PFSK-1 (cell line): Measurements from ENCODE around the gene MAT2A.

Source experiments
- POLR2AphosphoS5 ChIP-seq: IDR thresholded peaks from 2 replicates; pipeline ENCODE4 v1.6.1; 2012; ENCODE audit warnings: low read depth, mild to moderate bottlenecking, control low read depth, low read length, moderate library complexity
- SIN3A ChIP-seq: IDR thresholded peaks from 2 replicates; pipeline ENCODE4 v1.6.1; 2012; ENCODE audit warnings: mild to moderate bottlenecking, low read length, moderate library complexity, borderline replicate concordance; ENCODE audit not compliant: insufficient read depth
- TF ChIP-seq, protein P1 (sequence below), 2 experiments: IDR thresholded peaks; 2 replicates each; pipeline versions ENCODE4 v1.6.1 to v1.8.0; 2011 to 2012; ENCODE audit warnings: low read depth in 2 of 2, low read length in 2 of 2, control low read depth in 1 of 2, inconsistent platforms in 1 of 2, mild to moderate bottlenecking in 1 of 2, moderate library complexity in 1 of 2; ENCODE audit not compliant: insufficient read depth in 1 of 2

DNA sequence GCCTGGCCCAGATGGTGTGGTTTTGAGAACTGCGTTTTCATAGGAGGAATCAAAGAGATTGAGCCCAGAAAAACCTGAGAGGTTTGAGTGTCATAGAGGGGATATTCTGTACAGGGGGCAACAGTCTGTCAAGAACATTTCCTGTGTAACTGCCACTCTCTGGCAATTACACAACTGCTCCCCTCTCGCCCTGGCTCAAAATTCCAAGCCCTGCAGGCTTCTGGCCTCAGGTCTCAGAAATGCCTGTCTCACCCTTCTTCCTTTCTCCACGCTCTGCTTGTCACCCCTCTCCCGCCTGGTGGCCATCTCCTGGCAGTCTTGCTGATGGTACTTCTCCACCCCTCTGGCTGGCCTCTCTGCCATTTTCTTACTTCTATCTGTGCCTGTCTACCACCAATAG, 49.3 kb downstream of the MAT2A start:
- no peak for TF ChIP-seq POLR2AphosphoS5
- TF ChIP-seq, protein P1, sequence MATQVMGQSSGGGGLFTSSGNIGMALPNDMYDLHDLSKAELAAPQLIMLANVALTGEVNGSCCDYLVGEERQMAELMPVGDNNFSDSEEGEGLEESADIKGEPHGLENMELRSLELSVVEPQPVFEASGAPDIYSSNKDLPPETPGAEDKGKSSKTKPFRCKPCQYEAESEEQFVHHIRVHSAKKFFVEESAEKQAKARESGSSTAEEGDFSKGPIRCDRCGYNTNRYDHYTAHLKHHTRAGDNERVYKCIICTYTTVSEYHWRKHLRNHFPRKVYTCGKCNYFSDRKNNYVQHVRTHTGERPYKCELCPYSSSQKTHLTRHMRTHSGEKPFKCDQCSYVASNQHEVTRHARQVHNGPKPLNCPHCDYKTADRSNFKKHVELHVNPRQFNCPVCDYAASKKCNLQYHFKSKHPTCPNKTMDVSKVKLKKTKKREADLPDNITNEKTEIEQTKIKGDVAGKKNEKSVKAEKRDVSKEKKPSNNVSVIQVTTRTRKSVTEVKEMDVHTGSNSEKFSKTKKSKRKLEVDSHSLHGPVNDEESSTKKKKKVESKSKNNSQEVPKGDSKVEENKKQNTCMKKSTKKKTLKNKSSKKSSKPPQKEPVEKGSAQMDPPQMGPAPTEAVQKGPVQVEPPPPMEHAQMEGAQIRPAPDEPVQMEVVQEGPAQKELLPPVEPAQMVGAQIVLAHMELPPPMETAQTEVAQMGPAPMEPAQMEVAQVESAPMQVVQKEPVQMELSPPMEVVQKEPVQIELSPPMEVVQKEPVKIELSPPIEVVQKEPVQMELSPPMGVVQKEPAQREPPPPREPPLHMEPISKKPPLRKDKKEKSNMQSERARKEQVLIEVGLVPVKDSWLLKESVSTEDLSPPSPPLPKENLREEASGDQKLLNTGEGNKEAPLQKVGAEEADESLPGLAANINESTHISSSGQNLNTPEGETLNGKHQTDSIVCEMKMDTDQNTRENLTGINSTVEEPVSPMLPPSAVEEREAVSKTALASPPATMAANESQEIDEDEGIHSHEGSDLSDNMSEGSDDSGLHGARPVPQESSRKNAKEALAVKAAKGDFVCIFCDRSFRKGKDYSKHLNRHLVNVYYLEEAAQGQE (IDR thresholded peaks at IDR 0.05; ENCODE audit: insufficient read depth in 1 of 2, low read depth in 2 of 2, low read length in 2 of 2): no peak
- no peak for TF ChIP-seq SIN3A
